ENCODE data around the gene TRPM2.
"Not testable (repeated sequence)": the region's sequence is repeated elsewhere in the genome, so short reads cannot be mapped to it uniquely, and the experiment has no call there.

TRPM2 gene

DNA sequence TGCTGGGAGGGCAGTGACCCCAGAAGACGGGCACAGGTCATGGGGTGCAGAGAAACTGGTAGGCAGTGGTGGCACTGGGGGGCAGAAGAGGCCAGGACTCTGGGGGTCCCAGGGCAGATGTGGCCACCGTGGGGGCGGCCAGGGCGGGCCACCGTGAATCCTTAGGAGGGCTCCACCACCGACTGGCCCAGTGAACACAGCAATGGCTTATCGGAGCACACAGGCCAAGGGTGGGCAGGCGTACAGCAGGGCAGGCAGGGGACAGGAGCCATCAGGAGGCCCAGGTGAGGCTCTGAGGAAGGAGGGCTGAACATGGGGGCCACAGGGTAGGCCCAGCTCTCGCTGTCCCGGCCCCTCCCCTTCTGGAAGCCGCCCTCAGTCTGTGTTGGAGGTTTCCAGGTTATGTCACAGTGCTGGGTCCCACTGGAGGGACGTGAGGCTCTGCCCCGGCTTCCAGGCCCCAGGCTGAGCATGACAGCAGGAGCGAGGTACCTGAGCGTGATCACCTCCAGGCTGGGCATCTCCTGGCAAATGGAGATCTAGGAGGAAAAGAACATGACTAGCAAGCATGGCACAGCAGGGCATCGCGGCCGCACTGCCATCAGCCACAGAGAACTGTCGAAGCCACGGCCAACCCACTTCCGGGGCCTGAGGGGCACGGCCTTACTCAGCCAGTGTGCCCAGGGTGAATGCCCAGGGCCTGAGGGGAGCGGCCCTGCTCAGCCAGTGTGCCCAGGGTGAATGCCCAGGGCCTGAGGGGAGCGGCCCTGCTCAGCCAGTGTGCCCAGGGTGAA lies 18.0 kb upstream of the TRPM2 start:
- POLR2A ChIA-PET, result no interaction called here
- no peak for DNase-seq (ENCODE audit: low read depth, low spot score)
- no peak overlapping the region for H3K4me3 ChIP-seq (ENCODE audit: low read depth, low read length)
- TF ChIP-seq, protein P1, sequence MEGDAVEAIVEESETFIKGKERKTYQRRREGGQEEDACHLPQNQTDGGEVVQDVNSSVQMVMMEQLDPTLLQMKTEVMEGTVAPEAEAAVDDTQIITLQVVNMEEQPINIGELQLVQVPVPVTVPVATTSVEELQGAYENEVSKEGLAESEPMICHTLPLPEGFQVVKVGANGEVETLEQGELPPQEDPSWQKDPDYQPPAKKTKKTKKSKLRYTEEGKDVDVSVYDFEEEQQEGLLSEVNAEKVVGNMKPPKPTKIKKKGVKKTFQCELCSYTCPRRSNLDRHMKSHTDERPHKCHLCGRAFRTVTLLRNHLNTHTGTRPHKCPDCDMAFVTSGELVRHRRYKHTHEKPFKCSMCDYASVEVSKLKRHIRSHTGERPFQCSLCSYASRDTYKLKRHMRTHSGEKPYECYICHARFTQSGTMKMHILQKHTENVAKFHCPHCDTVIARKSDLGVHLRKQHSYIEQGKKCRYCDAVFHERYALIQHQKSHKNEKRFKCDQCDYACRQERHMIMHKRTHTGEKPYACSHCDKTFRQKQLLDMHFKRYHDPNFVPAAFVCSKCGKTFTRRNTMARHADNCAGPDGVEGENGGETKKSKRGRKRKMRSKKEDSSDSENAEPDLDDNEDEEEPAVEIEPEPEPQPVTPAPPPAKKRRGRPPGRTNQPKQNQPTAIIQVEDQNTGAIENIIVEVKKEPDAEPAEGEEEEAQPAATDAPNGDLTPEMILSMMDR (IDR thresholded peaks at IDR 0.05; ENCODE audit: insufficient read depth, low read length, missing control alignments), result no peak
- CTCF ChIA-PET, result no interaction called here

DNA sequence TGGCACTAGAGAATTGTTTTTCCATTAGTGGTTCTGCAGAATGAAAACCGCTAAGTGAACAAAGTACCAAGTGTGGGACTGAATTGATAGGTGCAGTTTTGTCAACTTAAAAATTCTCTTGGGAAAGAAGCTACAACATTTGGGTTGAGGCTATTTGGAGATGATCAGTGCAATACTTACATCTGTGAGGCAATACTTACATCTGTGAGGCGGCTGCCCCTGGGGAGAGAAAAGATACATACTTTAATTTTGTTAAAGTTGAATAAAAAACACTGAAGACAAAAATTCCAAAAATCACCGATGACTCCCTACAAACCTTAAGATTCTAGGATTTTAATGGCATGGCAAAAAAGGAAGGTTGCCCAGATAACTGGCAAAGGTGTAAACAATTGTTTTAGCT lies 16.0 kb upstream of the TRPM2 start:
- no peak overlapping the region for H3K4me3 ChIP-seq (ENCODE audit: low read depth, low read length)
- no peak for DNase-seq (ENCODE audit: low read depth, low spot score)
- ChIA-PET POLR2A (no interaction called here), CTCF (interaction anchor here (0.9 to 2.2 kb wide), 6 partner anchors 8 to 462 kb away, joined by 3 to 10 read pairs (median 5); no protein-coding TSS in a partner anchor)
- TF ChIP-seq, protein P1 (IDR thresholded peaks at IDR 0.05; ENCODE audit: insufficient read depth, low read length, missing control alignments), result no peak

DNA sequence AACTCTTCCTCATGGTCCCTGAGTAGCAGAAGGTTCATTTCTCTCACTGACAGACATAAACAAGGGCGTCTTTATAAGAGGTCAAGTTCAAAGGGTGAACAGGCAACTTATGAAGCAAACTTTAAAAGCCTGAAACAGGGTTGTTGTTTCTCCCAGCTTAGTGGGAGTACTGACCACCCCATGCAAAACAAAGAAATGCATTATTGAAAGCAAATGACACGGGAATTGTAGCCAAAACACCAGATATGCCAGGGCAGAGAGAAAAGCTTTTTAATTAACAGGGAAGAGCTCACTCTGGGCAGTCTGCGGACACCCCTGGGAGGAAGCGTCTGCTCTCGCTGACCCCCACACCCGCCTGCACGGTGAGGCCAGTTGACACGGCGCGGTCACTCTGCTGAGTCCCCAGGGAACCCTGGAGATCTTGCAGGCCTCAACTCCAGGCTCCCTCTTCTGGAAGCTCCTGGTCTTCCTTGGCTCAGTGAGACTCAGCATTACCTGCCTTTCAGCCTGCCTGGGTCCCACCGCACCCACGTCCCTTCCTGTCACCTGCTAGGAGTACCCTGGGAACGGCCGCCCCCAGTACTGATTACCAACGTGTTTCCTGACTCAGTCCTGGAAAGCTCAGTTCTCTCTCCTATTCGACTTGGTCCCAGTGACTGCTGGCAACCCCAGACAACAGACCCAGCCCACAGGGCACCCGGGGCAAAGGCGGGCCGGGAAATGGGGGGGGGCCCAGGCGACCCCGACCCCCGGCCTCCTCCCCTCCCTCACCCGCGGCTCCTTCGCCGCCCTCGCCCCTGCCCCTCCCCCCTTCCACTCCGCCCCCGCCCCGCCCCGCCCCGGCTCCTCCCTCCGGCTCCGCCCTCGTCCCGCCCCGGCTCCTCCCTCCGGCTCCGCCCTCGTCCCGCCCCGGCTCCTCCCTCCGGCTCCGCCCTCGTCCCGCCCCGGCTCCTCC lies 15.2 kb upstream of the TRPM2 start:
- TF ChIP-seq, protein P1 (IDR thresholded peaks at IDR 0.05; ENCODE audit: insufficient read depth, low read length, missing control alignments), result peak; percentile 51
- DNase-seq (ENCODE audit: low read depth, low spot score), result peak; percentile 5
- H3K4me3 ChIP-seq (ENCODE audit: low read depth, low read length), result peak overlapping the region; percentile 53
- ChIA-PET POLR2A (interaction anchor here (0.6 to 1.2 kb wide), 4 partner anchors 9 to 140 kb away, joined by 3 read pairs; partner anchors contain the start of gene PFKL), CTCF (interaction anchor here (0.9 to 2.2 kb wide), 7 partner anchors 9 to 461 kb away, joined by 3 to 10 read pairs (median 5); no protein-coding TSS in a partner anchor)

DNA sequence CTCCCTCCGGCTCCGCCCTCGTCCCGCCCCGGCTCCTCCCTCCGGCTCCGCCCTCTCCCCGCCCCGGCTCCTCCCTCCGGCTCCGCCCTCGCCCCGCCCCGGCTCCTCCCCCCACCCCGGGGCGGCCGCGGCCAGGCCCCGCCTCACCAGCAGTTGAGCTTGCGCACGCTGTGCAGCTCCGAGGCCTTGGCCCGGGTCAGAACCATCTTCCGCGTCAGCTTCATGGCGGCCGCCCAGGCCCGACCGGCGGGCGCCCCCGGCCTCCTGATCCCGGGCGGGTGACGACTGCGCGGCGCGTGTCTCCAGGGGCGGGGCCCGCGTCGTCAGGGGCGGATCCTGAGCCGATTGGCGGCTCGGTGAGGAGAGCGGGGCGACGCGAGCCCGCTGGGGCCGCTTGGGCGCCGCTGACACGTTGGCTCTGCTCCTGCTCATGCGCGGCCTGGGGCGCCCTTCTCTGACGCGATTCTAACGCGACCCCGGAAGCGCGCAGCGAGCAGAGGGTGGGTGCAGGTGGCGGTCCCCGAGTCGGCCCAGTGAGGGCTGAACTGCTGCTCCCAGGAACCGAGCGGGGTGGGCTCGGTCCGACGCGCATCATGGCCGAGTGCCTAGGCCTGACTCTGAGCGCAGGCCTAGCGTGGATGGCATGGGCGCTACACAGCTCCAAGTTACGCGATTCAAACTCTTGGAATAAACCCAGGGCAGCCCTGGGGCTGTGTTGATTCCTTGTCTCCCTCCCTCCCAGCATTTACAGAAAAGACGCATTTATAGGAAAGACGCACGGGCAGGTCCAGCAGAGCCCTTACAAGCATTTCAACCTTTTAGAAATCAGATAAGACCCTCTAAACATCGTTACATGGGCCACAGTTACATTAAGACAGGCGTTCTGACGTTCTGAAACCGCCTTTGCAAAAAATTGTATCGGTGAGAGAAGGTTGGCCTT lies 14.2 kb upstream of the TRPM2 start, which contains the start of gene CFAP410:
Gene CFAP410, minus strand, starts transcription at position 420 of the 940 bp plus-strand sequence. Its CDS starts 196 bp downstream, at position 224.
- TF ChIP-seq, protein P1 (IDR thresholded peaks at IDR 0.05; ENCODE audit: insufficient read depth, low read length, missing control alignments), result no peak
- DNase-seq (ENCODE audit: low read depth, low spot score), result peak; percentile 52
- CTCF ChIA-PET, result interaction anchor here (0.7 to 1.2 kb wide), 2 partner anchors 34 to 454 kb away, joined by 5 to 6 read pairs; no protein-coding TSS in a partner anchor
- POLR2A ChIA-PET, result interaction anchor here (0.6 to 1.2 kb wide), 4 partner anchors 10 to 139 kb away, joined by 3 read pairs; partner anchors contain the start of gene PFKL
- H3K4me3 ChIP-seq (ENCODE audit: low read depth, low read length), result peak within 1 kb of the TSS; percentile 99

DNA sequence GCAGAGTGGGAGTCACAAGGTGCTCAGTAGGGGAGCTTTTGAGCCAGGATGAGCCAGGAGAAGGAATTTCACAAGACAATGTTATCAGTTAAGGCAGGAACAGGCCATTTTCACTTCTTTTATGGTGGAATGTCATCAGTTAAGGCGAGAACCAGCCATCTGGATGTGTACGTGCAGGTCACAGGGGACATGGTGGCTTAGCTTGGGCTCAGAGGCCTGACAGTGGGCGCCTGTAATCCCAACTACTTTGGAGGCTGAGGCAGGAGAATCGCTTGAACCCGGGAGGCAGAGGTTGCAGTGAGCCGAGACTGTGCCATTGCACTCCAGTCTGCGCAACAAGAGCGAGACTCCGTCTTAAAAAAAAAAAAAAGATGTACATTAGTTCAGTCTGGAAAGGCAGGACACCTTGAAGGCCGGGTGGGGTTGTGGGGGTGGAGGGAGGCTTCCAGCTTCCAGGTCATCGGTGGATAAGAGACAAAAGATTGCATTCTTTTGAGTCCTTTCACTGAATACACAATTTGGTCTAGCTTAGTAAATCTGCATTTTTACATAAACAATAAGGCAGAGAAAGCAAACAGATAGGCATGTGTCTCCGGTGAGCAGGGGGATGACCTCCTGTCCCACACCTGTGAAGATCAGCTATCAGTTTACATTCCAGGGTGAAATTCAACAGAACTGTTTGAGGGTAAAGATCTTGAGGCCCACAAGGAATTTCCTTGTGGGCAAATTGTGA lies 11.5 kb upstream of the TRPM2 start:
- CTCF ChIA-PET, result interaction anchor here (1.0 to 2.0 kb wide), 3 partner anchors 11 to 451 kb away, joined by 3 to 6 read pairs (median 3); partner anchors contain the start of gene TRPM2
- DNase-seq (ENCODE audit: low read depth, low spot score); H3K4me3 ChIP-seq (ENCODE audit: low read depth, low read length); POLR2A ChIA-PET: not testable (repeated sequence)

DNA sequence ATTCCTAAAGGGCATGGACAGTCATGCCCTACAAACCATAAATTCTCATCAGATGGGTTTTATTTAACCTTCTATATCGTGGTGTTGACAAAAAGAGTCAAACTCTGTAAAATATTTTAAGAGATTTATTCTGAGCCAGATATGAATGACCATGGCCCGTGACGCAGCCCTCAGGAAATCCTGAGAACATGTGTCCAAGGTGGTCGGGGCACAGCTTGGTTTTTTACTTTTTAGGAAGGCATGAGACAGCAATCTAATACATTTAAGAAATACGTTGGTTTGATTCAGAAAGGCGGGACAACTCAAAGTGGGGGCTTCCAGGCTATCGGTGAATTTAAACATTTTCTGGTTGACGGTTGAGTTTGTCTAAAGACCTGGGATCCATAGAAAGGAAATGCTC lies 10.4 kb upstream of the TRPM2 start:
- H3K4me3 ChIP-seq (ENCODE audit: low read depth, low read length); DNase-seq (ENCODE audit: low read depth, low spot score); CTCF ChIA-PET; POLR2A ChIA-PET: not testable (repeated sequence)

All from AG04449 (cell line).